ENCODE data around the gene TAAR6.
"Not testable (repeated sequence)": the region's sequence is repeated elsewhere in the genome, so short reads cannot be mapped to it uniquely, and the experiment has no call there.

Gene TAAR6, protein sequence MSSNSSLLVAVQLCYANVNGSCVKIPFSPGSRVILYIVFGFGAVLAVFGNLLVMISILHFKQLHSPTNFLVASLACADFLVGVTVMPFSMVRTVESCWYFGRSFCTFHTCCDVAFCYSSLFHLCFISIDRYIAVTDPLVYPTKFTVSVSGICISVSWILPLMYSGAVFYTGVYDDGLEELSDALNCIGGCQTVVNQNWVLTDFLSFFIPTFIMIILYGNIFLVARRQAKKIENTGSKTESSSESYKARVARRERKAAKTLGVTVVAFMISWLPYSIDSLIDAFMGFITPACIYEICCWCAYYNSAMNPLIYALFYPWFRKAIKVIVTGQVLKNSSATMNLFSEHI

DNA sequence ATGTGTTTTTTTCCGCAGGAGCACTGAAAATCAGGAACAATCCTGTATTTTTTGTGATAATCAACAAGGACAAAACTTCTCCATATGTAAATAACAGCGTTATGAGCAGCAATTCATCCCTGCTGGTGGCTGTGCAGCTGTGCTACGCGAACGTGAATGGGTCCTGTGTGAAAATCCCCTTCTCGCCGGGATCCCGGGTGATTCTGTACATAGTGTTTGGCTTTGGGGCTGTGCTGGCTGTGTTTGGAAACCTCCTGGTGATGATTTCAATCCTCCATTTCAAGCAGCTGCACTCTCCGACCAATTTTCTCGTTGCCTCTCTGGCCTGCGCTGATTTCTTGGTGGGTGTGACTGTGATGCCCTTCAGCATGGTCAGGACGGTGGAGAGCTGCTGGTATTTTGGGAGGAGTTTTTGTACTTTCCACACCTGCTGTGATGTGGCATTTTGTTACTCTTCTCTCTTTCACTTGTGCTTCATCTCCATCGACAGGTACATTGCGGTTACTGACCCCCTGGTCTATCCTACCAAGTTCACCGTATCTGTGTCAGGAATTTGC is at the start of gene TAAR6:
TSS of gene TAAR6 (plus strand) at position 102 of the 557 bp plus-strand sequence. CDS start at position 102, 0 bp downstream.
- no peak for DNase-seq

DNA sequence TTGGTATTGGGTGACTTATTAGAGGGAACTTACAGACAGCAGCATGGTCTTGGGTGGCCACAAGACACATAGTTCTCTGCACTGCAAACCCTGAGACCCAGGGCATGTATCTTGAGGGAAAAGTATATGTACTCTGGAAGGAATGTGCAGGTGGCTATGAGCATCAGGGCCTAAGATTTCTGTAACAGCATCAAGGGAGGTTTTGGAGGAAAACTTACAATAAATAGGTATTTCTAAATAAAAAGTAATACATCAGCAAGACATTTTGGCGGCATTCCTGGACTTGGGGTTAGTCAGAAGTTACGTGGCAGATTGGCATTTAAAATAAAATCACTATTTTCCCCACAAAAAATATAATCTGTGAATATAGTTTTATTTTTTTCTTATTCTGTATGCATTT is 49.2 kb upstream of the TAAR6 start:
- DNase-seq = no peak

DNA sequence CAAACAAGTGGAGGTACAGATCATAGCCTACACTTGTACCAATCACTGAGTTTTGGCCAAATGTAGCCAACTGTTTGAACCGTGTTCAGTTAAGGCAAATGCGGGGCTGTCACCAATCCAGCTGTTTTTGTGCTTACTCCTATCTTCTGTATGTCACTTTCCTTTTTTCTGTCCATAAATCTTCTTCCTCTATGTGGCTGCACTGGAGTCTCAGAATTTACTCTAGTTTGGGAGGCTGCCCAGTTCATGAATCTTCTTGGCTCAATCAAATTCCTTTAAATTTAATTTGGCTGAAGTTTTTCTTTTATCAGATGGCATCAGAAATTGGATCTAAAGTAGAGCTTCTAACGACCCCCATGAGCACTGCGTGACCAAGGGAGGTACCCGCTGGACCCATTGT is 45.5 kb upstream of the TAAR6 start:
- DNase-seq = no peak

DNA sequence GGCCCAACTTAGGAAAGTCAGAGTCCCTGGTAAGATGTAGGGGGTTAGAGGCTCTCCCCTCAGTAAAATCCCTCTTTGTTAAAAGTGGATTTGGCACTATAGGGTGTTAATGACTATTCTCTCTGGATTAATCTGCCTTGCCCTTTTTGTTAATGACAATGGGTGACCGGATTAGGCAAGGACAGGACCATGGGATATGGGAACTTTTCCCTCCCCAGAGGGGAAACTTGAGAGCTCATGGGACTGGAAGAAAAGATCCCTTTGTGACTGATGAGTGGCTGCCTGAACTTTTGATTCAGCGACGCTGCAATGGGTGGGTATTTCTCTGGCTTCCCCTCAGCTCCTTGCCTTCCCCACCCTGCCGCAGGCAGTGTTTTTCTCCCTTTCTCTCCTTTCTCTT is 44.3 kb upstream of the TAAR6 start:
- no peak for DNase-seq

DNA sequence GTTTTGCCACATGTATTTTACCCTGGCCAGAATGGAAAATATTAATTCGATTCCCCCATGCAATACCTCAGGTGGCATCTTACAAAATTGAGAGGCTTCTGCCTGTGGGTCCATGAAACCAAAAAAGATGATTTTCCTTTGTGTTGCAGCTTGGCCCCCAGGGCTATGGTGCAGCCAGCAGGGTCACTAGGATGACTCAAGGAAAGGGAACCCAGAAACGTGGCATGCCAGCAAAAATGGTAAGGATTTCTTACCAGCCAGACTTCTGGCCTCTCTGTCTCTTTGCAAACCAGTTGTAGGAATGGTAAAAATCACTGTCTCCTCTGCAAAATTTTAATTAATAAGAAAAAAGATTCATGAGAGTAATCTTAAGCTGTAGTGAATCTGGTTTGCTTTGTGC is 43.7 kb upstream of the TAAR6 start:
- no peak for DNase-seq

DNA sequence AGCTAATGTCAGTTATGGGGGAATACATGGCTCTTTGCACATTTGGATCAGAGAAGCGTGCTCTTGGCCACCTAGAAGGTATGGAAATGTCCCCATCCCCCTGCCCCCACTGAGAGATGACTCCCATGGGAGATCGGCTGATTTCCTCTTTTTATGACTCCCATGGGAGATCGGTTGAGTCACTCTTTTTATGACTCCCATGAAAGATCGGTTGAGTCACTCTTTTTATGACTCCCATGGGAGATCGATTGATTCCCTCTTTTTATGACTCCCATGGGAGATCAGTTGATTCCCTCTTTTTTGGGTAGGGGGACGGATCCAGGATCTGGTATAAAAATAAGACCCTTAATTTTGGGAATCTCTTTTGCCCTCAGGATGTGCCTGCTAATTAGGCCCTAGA is 42.3 kb upstream of the TAAR6 start:
- no peak for DNase-seq

DNA sequence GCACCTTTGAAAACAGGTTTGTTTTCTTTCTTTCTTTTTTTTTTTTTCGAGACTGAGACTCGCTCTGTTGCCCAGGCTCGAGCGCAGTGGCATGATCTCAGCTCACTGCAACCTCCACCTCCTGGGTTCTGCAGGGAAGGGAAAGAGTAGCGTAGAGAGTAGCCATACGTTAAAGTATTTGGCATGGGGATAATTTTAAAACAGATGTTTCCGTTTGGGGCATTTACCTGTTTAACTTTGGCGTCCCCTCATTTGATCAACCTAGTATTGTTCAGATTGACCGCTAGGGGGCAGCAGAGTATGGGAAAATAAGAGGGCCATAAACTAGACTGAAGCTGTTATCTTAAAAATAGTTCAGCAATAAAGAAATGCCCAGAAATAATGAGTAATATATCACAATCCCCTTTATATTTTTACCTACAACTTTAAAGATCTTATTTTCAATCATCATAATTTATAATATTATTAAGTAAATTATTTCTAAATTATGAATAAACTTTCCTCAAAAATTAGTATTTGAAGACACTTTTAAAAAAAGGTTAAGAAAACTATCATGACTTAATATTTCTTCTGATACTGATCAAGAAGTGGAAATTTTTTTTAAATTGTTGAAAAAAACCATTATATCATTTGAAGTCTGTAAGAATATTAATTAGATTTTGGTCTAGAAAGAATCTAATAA is 39.7 kb upstream of the TAAR6 start:
- DNase-seq = peak; percentile 68

DNA sequence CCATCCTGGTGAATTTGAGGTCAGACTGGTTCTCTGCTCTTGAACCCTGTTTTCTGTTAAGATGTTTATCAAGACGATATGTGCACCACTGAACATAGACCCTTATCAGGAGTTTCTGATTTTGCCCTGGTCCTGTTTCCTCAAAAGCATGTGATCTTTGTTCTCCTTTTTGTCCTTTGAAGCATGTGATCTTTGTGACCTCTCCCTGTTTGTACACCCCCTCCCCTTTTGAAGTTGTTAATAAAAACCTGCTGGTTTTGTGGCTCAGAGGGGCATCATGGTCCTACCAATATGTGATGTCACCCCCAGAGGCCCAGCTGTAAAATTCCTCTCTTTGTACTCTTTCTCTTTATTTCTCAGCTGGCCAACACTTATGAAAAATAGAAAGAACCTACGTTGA is 35.6 kb upstream of the TAAR6 start:
- not testable (repeated sequence) for DNase-seq

DNA sequence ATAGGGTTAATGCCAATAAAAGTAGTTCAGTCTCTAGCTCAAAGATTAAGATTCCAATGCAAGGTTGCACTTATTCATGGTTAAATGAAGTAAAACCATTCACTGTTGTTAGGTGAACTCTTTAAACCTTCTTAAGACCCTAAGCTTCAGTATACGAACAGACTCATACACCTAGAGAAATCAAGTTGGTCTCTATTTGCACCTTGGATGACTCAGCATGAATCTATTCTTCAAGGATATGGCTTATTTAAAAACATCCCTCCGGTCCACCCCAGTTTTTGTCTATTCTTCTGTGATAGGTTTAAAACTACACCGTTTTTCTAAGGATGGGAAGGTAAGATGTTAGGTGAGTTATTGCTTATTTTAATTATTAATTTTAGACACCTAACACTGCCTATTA is 33.0 kb upstream of the TAAR6 start:
- DNase-seq = no peak

DNA sequence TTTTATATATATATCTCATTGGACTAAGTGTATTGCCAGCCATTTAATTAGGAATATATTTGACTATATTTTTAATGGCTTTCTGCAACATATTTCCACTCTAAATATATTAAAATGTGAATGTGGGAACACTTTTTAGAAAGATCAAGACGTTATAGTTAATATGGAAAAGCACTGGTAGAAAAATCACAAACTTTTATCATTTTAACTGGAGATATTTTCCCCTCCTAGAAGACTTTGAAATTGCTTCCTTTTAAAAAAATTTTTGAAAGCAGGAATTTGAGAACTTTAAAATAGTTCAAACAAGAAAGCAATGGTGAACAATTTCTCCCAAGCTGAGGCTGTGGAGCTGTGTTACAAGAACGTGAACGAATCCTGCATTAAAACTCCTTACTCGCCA is 32.1 kb upstream of the TAAR6 start, which contains the start of gene TAAR9:
TSS of gene TAAR9 (plus strand) at position 301 of the 400 bp plus-strand sequence. CDS start at position 314, 13 bp downstream.
- DNase-seq = no peak

DNA sequence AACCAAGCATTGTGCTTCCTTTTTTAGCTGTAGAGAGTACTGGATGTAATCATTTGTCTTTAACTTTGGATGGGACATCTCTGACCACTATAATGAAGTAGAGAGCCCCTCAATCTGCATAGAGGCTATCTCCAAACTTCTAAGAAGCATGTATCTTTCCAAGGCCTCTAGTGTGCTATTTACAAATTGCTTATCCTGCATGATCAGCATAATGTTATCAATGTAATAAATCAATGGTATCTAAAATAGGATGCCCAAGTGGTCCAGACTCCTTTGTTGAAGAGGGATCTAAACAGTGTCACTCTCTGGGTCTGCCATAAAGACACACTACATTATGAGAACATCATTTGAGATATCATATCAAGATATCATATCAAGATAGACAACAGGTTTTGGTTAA is 25.3 kb upstream of the TAAR6 start:
- DNase-seq = no peak

DNA sequence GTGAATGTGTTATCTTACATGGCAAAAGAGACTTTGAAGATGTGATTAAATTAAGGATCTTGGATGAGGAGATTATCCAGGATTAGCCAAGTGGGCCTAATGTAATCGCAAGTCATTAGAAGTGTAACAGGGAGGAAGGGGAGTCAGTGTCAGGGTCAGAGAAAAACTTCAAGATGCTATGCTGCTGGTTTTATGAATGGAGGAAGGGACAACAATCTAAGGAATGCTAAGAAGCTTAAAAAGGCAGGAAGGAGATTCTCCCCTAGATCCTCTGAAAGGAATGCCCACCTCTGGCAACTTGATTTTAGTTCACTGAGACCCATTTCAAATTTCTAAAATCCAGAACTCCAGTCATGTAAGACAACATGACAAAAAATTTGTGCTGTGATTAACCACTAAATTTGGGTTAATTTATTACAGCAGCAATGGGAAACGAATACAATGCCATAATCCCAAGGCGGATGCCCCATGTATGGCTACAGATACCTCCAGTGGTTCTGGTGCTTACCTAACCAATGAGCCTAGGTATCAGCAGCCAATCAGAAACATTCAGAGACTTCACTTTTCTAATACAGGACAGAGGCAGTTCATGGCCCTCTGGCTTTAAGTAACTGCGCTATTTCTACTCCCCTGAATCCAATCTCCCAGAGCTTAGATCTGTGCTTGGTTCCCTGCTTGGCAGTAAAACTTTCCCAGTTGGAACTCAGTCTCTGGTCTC is 21.2 kb upstream of the TAAR6 start:
- DNase-seq = no peak

DNA sequence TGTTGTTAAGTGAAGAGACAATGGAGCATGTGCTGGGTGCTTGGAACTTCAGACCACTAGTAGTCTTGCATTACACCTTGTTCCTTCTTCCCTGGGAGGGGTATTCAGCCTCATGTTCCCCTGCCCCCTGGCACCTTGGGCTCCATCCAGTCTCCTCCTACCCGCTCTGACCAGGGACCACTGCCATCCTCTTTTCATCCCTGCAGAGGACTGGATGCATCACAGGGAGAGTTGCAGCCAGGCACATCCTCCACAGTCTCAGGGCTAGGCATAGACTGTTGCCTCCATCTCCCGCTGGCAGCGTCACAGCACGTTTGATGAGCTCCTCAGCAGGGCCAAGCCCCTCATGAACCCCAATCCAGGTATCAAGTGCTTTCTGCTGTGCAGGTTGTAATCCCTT is 18.9 kb upstream of the TAAR6 start:
- DNase-seq = no peak

DNA sequence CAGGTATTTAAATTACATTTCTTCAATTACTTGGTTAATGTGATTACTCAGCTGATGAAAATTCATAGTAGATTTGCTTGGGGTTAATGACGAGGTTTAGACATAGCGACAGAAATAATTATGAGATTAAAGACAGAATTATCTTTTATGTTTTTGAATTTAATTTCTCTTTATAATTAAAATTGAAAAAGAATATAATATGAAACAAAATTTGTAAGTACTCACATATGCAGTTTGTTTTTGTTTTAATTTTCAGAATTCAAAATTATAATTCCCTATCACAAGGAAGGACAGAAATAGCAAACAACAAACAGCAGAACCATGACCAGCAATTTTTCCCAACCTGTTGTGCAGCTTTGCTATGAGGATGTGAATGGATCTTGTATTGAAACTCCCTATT is 17.8 kb upstream of the TAAR6 start, which contains the start of gene TAAR8:
TSS of gene TAAR8 (plus strand) at position 301 of the 400 bp plus-strand sequence. CDS start at position 322, 21 bp downstream.
- no peak for DNase-seq

DNA sequence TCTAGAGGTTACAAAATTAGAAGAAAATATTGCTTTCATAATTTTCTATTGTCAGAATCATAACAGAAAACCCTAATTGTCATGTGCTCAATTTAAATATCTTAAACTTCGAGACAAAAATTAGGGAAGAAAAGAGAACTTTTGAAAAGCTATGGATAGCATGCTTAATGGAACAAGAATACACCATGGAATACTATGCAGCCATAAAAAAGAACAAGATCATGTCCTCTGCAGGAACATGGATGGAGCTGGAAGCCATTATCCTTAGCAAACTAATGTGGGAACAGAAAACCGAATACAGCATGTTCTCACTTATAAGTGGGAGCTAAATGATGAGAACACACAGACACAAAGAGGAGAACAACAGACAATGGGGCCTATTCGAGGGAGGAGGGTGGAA is 10.0 kb upstream of the TAAR6 start:
- DNase-seq = not testable (repeated sequence)

DNA sequence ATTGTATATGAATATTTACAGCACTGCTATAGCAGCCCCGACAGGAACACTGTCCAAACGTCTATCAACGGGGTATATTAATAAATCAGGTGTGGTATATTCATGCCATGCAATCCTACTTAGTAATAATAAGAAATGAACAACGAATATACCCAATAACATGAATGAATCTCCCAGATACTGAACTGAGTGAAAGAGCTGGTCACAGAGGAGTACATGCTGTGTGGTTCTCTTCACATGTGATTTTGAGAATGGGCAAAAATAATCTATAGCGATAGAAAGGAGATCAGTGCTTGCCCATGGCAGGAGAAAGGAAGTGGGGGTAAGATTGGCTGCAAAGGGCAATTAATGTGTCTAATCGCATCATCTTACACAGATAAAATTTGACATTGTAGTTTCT is 3.7 kb upstream of the TAAR6 start:
- DNase-seq = no peak

DNA sequence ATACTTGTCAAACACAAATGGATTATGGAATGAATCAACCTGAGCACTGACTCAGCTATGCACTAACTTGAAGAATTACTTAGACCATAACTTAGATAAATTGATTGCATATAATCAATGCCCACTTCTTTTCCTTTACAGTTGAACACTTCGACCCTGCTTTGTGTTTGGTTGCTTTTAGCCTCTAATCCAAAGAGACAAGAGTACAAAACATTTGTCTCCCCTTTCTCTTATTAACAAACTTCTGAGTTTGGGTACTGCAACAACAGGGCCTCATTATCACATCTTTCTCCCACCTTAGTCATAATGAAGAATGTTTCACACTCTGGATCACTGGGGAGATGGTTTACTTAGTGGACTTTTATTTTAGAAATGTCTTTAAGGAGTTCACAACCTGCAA is 2.6 kb upstream of the TAAR6 start:
- no peak for DNase-seq

DNA sequence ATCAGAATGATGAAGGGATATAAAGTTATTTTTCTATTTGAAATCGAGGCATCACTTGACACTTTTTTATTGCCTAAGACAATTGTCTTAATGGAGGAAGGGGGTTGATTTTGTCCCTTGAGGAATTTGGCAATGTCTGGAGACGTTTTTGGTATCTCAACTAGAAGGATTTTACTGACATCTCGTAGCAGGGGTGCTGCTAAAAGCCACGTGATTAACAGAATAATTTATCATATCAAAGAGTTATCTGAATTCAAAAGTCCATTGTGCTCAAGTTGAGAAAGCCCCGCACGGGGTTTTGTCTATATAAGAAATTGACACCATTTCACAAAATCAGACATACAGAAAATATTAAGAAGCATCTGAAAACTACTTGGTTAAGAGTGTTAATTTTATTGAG is 1.5 kb upstream of the TAAR6 start:
- DNase-seq = no peak

DNA sequence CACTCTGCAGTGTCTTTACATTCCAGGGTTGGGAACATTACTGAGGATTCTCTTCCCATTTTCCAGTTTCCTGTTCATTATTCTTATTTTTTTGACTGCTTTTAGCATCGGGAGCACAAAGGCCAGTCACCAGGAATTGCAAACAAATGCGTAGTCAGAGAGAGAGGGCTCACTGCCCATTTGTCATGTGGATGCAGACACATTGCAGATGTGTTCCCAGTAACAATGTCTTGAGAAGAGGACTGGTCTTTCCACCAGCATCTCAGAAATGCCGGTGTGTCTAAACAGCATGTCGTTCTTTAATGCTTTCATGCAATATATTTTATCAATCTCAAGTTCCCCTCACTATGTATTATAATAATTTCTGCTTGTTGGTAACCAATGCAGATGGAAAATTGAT is 952 bp upstream of the TAAR6 start:
- DNase-seq = no peak

DNA sequence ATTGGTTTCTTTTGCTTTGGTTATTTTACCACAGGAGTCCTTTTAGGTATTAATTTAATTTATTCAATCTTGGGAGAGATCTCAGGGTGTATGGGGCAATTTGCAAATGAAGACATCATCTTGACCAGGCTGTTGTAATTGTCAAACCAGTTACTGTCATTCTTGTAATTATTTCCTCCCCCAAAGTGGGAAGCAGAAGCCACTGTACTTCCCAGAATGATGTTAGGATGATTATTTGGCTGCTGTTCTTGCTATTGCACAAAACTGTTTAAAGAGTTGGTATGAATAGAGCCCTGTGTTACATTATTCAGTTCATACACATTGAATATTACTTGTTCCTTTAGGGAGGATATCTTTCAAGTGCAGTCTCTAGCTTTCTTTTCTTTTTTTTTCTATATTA is 1.7 kb downstream of the TAAR6 start:
- DNase-seq = no peak

DNA sequence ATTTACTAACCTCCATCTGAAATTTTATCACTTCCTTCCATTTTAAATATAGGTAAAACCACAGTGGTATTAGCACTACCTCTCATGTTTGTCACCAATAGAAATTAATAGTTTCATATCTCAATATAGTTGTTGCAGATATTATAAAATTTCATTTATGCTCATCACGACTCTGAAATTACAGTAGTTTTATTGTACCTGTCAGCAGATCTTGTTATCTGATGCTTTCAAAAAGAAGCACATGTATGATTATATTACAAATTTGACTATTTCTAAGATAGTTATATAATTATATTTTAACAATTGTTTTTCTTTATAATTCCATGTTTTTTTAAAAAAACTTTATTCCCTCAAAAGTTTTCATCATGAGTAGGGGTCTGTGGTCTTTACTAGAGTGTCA is 14.6 kb downstream of the TAAR6 start:
- DNase-seq = no peak

DNA sequence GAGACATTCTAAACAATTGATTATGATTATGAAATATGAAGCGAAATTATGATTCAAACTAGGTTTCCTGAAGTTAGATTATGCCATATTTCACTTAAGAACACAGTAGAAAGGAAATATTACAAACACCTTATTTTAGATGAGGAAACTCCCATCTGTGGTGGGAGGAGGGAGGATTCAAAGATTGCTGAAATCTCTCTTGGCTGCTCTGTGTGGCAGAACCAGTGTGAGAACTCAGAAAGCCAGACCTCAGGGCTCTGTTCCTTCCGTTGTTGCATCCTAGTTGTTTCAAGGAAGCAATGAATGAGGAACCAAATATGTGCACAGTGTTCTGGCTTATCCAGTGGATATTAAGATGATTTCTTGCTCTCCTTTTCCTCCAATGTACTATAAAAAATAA is 17.3 kb downstream of the TAAR6 start:
- no peak for DNase-seq

DNA sequence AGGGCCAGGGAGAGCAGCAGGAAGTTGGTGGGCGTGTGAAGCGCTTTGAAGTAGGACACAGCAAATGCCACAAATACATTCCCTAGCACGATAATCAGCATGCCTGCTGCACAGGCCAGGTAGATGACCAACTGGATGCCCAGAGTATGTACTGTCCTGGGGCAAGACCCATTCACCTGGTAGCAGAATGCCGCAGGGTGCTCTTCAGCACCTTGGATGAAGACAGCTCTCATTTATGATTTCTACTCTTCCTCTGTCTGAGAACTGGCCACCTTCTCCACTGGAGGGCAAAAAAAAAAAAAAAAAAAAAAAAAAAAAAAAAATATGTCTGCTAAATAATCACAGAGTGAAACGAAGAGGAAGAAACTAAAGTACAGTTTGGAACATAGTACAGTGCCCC is 19.3 kb downstream of the TAAR6 start, which contains the start of gene TAAR5:
TSS of gene TAAR5 (minus strand) at position 288 of the 400 bp plus-strand sequence. CDS start at position 233, 55 bp downstream.
- DNase-seq = no peak
